NOMO-1 (cell line): Measurements from ENCODE around the gene CHMP1A.
"Not testable (repeated sequence)": the region's sequence is repeated elsewhere in the genome, so short reads cannot be mapped to it uniquely, and the experiment has no call there.

Experiments
- DNase-seq, 2 experiments: peaks; one replicate each; lab custom pipeline; 2025; ENCODE audit not compliant: unreplicated experiment in 2 of 2; lab: John Stamatoyannopoulos, UW

CHMP1A gene

GRCh38 chr16:89693289-89693731 is 35.8 kb upstream of the CHMP1A start:
- DNase-seq: no peak

GRCh38 chr16:89691986-89692569 is 34.6 kb upstream of the CHMP1A start:
- no peak for DNase-seq

- no peak for DNase-seq
Observed at GRCh38 chr16:89691231-89691985, 33.9 kb upstream of the CHMP1A start.

- no peak for DNase-seq
Observed at GRCh38 chr16:89690392-89690901, 32.9 kb upstream of the CHMP1A start.

GRCh38 chr16:89689621-89690020 is 32.1 kb upstream of the CHMP1A start:
- DNase-seq: not testable (repeated sequence)

GRCh38 chr16:89689142-89689541 is 31.6 kb upstream of the CHMP1A start:
- DNase-seq: no peak

GRCh38 chr16:89688395-89688794 is 30.9 kb upstream of the CHMP1A start:
- DNase-seq: no peak

GRCh38 chr16:89687092-89687940 is 29.8 kb upstream of the CHMP1A start:
- no peak for DNase-seq

- peak; percentile 80 to 88 for DNase-seq
Observed at GRCh38 chr16:89686520-89687091, 29.1 kb upstream of the CHMP1A start, which contains the start of gene CDK10. CDK10 (plus strand) TSS chr16:89686689; CDS start chr16:89686711, 22 bp downstream.

- no peak for DNase-seq
Observed at GRCh38 chr16:89685916-89686315, 28.4 kb upstream of the CHMP1A start.

GRCh38 chr16:89678258-89678657 is 20.8 kb upstream of the CHMP1A start:
- no peak for DNase-seq

- no peak for DNase-seq
Observed at GRCh38 chr16:89672177-89672941, 14.9 kb upstream of the CHMP1A start.

- DNase-seq: not testable (repeated sequence)
Observed at GRCh38 chr16:89671565-89671964, 14.1 kb upstream of the CHMP1A start.

GRCh38 chr16:89670496-89671431 is 13.3 kb upstream of the CHMP1A start:
- peak; percentile 50 to 76 for DNase-seq

GRCh38 chr16:89669755-89670154 is 12.2 kb upstream of the CHMP1A start:
- no peak for DNase-seq

- DNase-seq: no peak
Observed at GRCh38 chr16:89668790-89669158, 11.3 kb upstream of the CHMP1A start.

GRCh38 chr16:89667633-89668032 is 10.1 kb upstream of the CHMP1A start:
- no peak for DNase-seq

- DNase-seq: not testable (repeated sequence)
Observed at GRCh38 chr16:89667000-89667399, 9.5 kb upstream of the CHMP1A start.

GRCh38 chr16:89664238-89664637 is 6.7 kb upstream of the CHMP1A start:
- not testable (repeated sequence) for DNase-seq
